LHCN-M2 (cell line): ENCODE measurements around the gene RANBP1. TPM values are rescaled to one million over a fixed set of nuclear protein-coding genes. Genes with fewer than 3 reads are reported as not detected.
"Not testable (repeated sequence)": the region's sequence is repeated elsewhere in the genome, so short reads cannot be mapped to it uniquely, and the experiment has no call there.

Experiments
- DNase-seq: peaks from one replicate; pipeline ENCODE4 v3.0.0-alpha.2; 2012; ENCODE audit warnings: low read depth
- total RNA-seq: library from RNA; depleted of rRNA; stranded (reverse); fragments of >200 nt; gene quantifications from 2 replicates; pipeline ENCODE4 v1.2.3, GENCODE V29; 2014

The RANBP1 gene
- total RNA-seq, 1 experiment from 2014 or later, result 851 TPM

- DNase-seq, result no peak
These were observed 33.6 kb downstream of the RANBP1 start for GRCh38 chr22:20149257-20150250.

- DNase-seq, result no peak
These were observed 34.7 kb downstream of the RANBP1 start, which contains the start of gene CCDC188 for GRCh38 chr22:20150381-20151275. CCDC188 (minus strand) TSS chr22:20151055; CDS start chr22:20150986, 69 bp downstream.

- DNase-seq, result no peak
These were observed 35.3 kb downstream of the RANBP1 start for GRCh38 chr22:20151276-20151588.

GRCh38 chr22:20152464-20152890 is 36.6 kb downstream of the RANBP1 start:
- DNase-seq, result no peak

GRCh38 chr22:20153945-20154344 is 38.0 kb downstream of the RANBP1 start:
- DNase-seq, result no peak

- DNase-seq, result no peak
These were observed 38.8 kb downstream of the RANBP1 start for GRCh38 chr22:20154602-20155187.

- peak; percentile 52 for DNase-seq
These were observed 39.6 kb downstream of the RANBP1 start for GRCh38 chr22:20155330-20156041.

- no peak for DNase-seq
These were observed 40.1 kb downstream of the RANBP1 start for GRCh38 chr22:20156042-20156389.

GRCh38 chr22:20156611-20157429 is 40.9 kb downstream of the RANBP1 start:
- peak; percentile 44 for DNase-seq

GRCh38 chr22:20157430-20158183 is 41.7 kb downstream of the RANBP1 start:
- DNase-seq, result no peak

- no peak for DNase-seq
These were observed 42.6 kb downstream of the RANBP1 start for GRCh38 chr22:20158391-20159036.

GRCh38 chr22:20159076-20159475 is 43.2 kb downstream of the RANBP1 start:
- DNase-seq, result no peak

GRCh38 chr22:20159531-20159930 is 43.6 kb downstream of the RANBP1 start:
- not testable (repeated sequence) for DNase-seq

- DNase-seq, result no peak
These were observed 44.1 kb downstream of the RANBP1 start for GRCh38 chr22:20160041-20160440.

GRCh38 chr22:20164863-20165262 is 49.0 kb downstream of the RANBP1 start:
- no peak for DNase-seq

GRCh38 chr22:20165421-20165820 is 49.5 kb downstream of the RANBP1 start:
- no peak for DNase-seq

- DNase-seq, result no peak
These were observed 50.0 kb downstream of the RANBP1 start for GRCh38 chr22:20165913-20166312.

- DNase-seq, result no peak
These were observed 50.8 kb downstream of the RANBP1 start for GRCh38 chr22:20166703-20167102.
